Measurements from ENCODE around the gene IL17B. TPM values are rescaled to one million over a fixed set of nuclear protein-coding genes. Genes with fewer than 3 reads are reported as not detected.

Gene IL17B, protein sequence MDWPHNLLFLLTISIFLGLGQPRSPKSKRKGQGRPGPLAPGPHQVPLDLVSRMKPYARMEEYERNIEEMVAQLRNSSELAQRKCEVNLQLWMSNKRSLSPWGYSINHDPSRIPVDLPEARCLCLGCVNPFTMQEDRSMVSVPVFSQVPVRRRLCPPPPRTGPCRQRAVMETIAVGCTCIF
- not detected for total RNA-seq

DNA sequence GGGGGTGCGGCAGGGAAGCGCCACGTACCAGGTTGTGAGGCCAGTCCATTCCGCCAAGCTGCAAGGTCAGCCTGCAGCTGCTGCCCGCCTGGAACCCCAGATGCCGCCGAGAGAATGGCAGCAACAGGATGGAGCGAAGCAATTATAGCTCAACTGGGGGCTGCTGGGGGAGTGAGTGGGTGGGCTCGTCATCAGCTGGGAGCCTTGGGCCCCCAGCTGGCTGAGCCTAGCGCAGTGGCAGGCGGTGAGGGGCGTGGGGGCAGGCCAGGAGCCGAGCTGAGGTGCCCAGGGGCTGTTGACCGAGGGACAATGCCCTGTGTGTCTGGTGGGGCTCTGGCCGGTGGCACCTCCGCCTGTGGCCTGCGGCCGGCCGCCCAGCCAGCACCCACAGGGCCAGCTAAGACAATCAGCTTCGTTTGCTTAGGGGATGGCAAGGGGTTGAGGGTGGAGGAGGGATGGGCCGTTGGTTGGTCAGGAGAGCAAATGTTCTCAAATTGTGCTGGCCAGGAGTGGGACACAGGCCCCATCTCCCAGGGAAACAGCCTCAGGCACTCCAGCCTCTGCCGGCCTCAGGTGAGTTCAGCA lies at the start of gene IL17B:
TSS of gene IL17B (minus strand) at position 116 of the 585 bp plus-strand sequence. CDS start at position 49, 67 bp downstream.
- no peak for DNase-seq

DNA sequence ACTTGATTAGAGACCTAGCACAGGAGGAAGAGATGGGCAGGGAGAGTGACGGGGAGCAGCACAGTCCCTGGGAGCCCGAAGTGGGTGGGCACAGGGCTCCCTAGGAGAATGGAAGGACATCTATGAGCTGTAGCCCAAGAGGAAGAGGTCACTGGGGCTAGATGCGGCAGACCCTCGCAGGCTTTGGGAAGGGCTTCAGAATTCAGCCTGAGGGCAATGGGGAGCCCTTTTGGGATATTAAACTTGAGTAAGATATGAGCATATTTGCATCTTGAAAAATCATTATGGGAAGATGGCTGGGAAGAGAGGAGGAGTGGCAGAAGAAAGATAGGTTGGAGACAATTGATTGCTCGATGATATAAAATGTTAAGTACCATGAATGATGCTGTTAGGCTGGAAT lies 48.9 kb upstream of the IL17B start:
- no peak for DNase-seq

DNA sequence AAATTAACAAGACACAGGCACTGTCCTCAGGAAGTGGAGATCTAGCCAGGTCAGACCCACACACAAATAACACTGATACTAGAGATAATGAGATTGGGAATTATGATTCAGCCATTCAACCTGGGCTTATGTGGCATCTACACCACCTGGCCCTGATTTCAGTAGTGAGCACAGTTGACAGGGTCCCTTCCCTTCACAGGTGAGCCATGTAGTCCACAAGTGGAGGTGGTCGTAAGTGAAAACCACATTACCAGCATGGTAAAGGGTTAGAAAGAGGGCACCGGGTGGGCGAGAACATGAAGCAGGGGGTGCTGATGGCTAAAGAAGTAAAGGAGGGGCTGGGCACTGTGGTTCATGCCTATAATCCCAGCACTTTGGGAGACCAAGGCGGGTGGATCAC lies 48.3 kb upstream of the IL17B start:
- DNase-seq: no peak

DNA sequence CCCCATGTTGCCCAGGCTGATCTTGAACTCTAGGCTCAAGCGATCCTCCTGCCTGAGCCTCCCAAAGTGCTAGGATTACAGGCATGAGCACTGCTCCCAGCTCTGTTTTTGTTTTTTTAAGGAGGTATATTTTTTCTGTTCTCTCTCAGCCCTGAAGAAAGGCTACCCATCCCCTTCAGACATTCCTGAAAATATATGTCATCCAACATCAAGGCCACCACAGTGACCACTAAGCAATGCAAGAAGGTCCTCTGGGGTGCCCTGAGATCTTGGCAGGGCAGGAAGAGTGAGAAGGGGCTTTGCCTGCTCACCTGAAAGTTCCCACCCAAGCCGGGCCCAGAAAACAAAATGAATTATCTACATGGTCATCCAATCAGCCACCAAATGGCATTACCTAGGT lies 47.8 kb upstream of the IL17B start:
- DNase-seq: no peak

DNA sequence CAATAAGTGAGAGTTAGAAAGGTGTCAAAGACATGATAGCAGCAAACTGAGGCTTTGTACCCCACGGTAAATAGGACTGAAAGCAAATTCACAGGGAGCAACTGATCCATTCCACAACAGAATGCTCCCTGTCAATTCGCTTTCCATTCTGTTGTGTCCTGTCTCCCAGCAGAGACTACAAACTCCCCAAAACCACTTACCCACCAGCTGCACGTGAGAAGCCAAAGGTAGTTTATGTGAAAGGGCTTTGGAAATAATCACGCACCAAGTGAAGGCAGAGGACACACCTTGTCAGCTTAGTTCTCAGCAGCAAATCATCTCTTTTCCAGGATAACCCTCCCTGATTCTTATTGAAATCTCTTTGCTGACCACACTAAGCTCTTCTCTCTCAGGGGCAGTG lies 46.6 kb upstream of the IL17B start:
- no peak for DNase-seq

DNA sequence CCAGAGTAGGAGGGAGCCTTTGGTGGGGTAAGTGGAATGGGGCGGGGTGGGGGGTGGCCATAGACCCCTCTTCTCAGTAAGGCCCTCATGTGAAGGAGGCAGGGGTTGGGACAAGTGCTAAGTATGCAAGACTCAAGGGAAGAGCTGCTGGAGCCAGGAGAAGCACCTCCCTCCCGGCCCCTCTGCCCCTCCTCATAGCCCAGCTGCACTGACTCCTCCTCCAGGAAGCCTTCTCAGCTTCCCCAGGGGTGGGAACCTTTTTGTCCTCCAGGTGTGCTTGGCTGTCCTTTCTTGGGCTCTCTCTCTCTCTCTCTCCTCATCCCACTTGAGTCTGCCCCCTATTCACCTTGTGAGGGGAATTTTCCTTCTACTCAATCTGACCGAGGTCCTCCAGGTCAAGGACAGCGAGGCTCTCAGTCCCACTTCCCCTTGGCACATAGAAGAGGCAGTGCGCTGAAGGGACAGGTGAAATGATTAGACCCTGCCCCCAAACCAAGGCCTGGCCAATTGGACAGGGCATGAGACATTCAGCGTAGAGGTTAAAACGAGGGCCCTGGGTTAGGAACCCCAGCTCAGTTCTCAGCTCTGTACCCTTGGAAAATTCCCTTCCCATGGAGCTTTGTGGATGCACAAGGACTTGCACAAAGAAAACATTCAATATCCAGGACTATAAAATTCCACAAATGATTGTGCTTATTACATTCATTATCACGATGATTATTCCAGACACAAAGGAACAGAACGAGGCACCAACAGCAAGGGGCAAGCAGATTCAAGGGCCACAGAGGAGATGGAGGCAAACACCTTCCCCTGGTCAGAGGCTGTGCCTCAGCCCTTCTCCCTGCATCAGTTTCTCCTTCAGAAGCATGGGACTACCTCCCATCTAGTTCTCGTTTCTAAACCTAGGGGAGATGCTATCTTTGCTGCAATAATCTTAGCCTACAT lies 45.6 kb upstream of the IL17B start:
- no peak for DNase-seq

DNA sequence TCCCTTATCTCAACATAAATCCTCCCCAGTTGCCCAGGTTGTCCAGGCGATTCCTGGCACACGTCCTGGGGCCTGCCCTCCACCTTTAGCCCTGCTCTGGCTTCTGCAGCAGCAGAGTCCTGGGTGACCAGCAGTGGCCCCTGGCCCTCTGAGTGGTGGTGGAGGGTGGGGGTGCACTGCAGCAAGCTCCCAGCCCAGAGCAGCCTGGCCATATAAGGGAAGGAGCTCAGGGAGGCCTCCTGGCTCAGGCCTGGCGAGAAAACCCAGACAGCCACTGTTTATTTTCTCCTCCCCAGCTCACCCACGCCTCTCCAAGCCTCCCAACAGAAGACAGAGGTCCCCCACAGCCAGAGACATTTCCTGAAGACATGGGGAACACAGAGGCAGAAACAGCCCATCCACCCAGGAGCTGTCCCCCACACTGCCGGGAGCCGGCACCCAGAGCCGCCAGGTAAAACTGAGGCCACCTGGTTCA lies 44.7 kb upstream of the IL17B start:
- no peak for DNase-seq

DNA sequence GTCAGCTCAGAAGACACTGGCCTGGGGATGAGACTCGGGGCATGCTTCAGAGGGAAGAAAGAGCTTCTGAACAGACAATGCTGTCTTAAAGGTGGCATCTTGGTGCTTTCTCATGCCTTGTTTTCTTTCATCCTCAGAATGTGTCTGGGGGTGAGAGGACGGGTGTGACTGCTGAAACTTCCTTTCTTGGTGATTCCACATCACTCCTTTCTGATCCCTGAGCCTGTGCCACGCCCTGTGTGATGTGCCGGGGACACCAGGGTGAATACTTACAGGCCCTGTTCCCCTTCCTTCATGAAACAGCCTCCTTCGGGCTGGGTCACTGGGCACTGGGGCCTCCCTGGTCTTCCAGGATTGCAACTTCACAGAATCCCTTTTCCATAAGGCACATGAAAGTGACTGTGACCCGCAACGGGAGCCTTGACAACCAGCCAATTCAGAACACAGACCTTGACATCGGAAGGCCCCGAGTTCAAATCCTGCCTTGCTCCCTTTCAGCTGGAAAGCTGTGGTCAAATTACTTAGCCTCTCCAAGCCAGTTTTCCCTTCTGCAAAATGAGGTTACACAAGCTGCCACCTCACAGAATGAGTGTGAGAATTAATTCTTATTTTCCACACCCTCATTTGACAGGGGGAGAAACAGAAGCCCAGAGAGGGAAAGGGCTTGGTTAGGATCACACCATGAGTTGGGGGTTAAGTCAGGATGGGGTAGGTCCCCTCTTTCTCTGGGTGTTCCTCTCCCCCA lies 44.1 kb upstream of the IL17B start:
- no peak for DNase-seq

DNA sequence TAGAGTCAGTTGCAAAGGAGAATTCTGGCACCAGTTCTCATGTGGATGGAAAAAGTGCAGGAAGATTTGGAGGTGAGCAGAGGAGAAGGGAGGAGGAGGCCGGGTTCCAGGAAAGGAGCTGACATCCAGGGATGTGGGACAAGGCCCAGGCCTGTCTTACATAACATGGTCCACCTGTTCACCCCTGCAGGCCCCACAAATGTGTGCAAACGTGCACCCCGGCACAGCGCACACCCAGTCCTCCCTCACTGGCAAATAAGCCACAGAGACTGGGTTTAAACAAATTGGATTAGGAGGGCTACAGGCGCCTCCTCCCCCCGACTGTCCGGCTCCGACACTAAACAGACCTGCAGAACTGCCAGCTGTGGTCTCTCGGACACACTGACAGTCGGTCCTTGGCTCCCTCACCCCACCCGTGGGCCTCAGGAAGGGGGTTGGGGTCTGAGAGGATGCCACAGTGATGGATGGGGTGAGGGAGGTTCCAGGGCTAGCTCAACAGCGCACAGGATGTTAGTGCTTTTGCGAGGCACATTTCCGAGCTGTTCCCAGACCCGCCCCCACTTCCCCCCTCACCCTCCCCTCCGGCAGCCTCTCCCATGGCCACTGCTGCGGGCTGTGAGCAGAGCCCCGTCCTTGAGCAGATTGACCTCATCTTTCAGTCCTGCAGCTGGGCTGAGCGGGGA lies 43.4 kb upstream of the IL17B start:
- no peak for DNase-seq

DNA sequence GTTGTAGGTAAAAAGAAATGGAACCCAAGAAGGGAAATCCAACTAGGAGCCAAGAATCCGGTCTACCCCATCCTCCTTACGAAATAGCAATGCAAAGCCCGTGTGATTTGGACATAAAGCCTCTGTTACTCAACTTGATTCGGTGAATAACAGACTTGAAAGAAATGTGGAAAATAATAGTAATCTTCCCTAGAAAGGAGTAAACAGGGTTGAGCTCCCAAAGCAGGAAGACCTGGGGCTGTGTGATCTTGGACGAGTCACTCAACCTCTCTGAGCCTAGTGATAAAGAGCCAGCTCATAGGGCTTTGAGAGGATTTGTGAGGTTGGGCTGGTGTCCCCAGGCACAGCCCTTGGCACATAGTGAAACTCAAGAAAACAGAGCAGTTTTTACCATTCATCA lies 42.7 kb upstream of the IL17B start:
- DNase-seq: no peak

DNA sequence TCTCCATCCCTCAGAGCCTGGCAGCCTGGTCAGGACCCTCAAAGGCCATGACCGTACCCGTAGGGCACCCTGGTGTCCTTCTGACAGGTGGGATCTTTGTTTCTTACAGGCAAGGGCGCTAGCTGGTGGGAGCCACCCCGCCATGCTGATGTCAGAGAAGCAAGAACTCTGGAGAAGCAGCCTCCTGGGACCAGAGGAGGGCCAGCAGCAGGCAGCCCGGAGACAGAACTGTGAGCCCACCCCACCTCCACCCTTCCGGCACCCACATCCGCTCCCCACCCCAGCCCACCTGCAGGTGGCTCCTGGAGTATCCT lies 42.2 kb upstream of the IL17B start:
- no peak for DNase-seq

DNA sequence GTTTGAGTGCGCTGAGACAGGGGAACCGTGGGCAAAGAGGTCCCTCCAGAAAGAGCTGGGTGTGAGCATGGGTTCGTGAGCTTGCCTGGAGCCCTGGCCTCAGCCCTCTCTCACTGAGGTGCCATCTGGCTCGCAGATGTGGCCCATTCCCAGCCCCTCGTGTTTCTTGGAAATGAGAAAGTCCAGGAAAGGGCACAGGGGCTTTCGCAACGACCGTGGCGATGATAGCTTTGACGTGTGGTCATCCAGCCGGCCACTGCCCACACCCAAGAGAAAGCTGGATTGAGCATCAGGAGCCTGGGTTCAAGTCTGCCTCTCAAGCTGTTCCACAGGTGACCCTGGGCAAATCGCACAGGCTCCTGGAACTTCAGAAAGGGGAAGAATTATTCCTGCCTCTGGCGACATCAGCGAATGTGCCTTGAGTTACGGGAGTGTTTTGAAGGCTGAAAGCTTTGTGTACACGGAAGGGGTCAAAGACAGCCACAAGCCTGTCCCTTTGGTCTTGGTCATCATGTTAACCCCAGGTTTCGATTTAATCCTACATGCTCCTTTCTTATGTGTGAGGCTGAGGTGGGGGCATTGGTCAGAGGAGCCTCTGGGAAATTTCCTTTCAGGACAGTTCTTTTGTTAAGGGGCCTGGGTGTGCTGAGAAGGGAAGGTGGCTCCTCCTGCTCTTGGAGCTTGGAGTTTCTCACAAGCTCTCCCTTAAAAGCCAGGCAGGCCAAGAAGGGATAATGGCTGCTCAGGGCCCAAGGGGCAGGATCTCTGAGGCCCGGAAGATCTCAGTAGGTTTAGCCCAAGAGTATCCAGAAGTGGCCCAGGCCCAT lies 41.7 kb upstream of the IL17B start:
- no peak for DNase-seq

DNA sequence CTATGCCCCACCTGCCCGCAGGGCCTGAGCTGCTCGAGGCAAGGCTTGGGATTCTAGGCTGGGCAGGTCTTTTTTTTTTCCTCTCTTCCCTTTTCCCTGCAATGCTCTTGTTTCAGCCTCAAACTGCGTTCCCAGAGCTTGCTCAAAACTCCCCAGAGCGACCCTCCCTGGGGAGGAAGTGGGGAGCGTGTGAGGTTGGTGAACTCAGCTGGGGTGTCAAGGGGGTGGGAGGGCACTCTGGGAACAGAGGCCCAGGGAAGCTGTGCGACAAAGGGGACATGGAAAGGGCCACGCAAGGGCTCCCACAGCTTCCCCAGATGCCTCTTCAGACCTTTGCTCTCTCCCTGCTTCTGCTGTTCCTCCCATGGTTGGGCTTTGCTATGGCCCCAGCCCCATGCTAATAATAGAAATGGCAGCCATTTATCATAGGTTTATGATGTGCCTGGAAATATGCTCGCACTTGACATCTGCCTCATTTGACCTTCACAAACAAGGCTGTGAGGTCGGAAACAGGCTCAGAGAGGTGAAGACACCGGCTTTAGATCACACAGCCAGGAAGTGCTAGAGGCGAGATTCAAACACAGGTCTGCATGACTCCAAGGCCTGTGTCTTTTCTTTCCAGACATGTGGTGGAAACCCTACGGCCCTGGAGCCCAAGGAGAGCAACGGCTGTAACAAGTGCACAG lies 40.9 kb upstream of the IL17B start:
- no peak for DNase-seq

DNA sequence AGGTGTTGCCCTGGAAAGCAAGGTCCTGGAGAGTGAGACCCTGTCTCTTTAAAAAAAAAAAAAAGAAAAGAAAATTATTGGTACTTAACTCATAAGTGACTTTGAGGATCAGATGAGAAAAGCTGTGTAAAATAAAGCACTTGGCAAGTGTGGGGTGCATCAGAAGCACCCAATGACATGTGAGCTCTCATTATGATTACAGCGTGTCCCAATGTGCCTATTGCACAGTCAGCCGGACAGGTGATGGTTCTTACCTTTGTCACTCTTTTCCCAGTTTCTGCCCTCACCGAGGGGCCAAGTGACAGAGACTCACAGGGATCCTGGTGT lies 40.4 kb upstream of the IL17B start:
- no peak for DNase-seq

DNA sequence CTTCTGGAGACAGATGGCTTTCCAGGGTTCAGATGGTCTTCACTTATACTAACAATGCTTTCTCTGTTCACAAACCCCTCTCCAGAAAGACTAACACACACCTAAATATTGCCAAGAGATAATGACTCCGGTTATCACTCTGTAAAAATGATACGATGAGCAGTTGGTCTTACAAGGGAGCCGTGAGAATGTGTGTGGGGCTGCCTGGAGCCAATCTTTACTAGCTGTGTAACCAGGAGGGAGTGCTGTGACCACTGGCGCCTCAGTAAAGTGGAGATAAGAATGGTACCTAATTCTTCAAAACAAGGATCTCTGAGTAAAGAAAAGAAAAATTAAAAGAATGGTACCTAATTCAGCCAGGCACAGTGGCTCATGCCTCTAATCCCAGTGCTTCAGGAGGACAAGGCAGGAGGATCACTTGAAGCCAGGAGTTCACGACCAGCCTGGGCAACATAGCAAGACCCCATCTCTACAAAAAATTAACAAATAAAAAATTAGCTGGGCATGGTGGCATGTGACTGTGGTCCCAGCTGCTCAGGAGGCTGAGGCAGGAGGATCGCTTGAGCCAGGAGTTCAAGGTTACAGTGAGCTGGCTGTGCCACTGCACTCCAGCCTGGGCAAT lies 39.9 kb upstream of the IL17B start:
- DNase-seq: no peak

DNA sequence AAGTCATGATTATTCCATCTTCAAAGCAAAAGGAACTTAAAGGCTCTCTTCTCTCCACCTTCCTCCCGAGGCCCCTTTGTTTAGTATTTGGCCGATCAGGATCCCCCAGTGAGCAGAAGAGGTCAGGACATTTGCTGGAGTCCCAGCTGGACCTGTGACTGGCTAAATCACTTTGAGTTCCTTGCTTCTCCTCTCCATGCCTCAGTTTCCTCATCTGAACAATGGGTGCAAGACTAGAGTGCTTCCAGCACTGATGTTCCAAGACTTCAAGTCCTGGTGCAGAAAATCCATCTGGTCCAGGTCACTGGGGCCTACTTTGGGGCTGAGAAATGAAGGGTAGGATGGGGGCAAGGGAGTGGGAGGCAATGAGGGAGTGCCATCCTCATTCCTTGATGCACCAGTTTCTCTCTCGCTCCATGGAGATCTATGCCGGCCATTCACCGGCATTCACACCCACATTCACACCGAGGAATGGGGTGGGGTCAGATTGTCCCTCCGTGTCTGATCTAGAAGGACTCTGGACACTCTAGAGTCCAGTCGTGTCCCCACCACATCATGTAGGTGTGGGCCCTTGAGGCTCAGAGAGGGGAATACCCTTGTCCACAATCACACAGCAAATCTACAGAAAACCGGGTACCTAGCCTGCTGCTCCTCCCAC lies 38.7 kb upstream of the IL17B start:
- DNase-seq: no peak

DNA sequence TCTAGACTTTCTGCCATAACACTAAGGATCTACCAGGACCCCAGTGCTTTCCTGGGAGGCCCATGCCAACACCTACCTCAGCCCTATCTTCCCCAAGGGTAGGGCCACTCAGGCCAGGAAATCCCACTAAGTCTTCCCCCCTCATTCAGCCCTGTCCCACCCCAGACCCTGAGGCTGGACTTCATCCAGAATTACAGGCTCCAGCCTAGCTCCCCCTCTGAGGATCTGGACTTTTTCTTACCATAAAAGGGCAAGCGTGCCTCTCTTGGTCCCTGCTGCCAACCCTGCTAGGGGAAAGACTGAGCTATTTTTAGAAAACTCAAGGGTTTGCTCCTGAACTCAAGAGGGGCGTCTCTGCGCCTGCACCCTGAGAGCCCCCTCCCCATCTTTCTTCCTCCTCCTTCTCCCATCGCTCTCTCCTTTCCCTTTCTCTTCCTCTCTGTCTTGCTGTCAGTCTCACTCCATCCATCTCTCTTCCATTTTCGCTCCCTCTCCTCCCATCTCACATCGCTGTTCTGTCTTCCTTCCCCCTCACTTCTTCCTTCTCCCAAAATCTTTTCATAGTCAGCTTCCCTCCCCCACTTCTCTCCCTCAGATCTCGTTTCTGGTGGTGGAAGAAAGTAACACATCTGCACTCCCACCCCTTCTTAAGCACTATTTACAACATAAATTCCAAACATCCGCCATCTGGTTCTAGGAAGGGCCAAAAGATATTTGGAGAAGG lies 38.1 kb upstream of the IL17B start:
- DNase-seq: no peak

DNA sequence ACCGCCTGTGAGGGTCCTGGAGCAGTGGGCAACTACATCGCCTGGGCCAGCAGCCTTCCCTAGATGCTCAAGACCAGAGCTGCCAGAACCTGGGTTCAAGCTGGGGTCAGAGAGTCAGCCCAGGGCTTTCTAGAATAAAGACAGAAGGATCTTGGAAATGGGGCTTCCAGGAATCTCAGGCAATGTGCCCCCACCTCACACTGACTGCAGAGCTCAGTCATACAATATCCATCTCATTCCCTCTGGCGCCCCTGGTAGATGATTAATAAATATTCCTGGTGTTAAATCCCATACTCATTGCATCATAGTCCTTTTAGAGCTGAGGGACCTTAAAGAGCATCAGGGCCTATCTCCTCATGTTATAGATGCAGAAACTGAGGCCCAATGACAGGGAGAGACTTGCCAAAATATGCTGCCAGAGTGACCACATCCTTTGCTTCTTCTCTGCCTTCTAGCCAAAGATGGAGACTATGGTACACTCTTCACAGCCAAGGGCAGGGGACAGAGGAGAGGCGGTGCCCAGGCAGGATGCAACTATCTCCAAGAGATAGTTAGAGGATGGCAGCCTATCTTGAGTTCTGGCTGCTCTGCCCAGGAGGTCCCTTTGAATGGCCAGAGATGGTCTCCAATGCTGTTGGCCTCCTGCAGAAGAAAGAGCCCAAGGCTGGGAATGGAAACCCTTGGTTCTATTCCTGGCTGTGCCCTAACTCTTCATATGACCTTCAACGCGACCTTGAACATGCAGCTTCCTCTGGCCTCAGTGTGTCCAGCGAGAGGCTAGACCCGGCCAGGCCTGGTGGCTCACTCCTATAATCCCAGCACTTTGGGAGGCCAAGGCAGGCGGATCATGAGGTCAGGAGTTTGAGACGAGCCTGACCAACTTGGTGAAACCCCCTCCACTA lies 36.2 kb upstream of the IL17B start:
- no peak for DNase-seq
